Stromal cell of bone marrow (primary cell): ENCODE measurements around the gene TLE4.
A peak's percentile ranks its signal among the peaks of the same experiment; 100 is the strongest.
"Not testable (repeated sequence)": the region's sequence is repeated elsewhere in the genome, so short reads cannot be mapped to it uniquely, and the experiment has no call there.

Experiments
- DNase-seq: peaks from one replicate; pipeline ENCODE4 v3.0.0-alpha.2; 2012; ENCODE audit warnings: low read depth

The TLE4 gene

GRCh38 chr9:79604149-79604548, 32.4 kb downstream of the TLE4 start:
- DNase-seq: no peak

GRCh38 chr9:79604921-79605562, 33.3 kb downstream of the TLE4 start:
- no peak for DNase-seq

- DNase-seq: not testable (repeated sequence)
These were observed 34.8 kb downstream of the TLE4 start for GRCh38 chr9:79606529-79606928.

GRCh38 chr9:79609468-79610018, 37.8 kb downstream of the TLE4 start:
- no peak for DNase-seq

GRCh38 chr9:79610019-79610631, 38.4 kb downstream of the TLE4 start:
- DNase-seq: no peak

- peak; percentile 16 for DNase-seq
These were observed 39.2 kb downstream of the TLE4 start for GRCh38 chr9:79610791-79611614.

GRCh38 chr9:79613145-79613544, 41.4 kb downstream of the TLE4 start:
- no peak for DNase-seq

- DNase-seq: no peak
These were observed 43.3 kb downstream of the TLE4 start for GRCh38 chr9:79615038-79615437.

- no peak for DNase-seq
These were observed 44.2 kb downstream of the TLE4 start for GRCh38 chr9:79616013-79616412.

- no peak for DNase-seq
These were observed 45.2 kb downstream of the TLE4 start for GRCh38 chr9:79616971-79617370.

GRCh38 chr9:79617395-79617794, 45.6 kb downstream of the TLE4 start:
- DNase-seq: peak; percentile 48

- DNase-seq: no peak
These were observed 48.2 kb downstream of the TLE4 start for GRCh38 chr9:79619930-79620329.

- DNase-seq: no peak
These were observed 50.3 kb downstream of the TLE4 start for GRCh38 chr9:79621916-79622575.

- DNase-seq: no peak
These were observed 52.3 kb downstream of the TLE4 start for GRCh38 chr9:79623799-79624721.

GRCh38 chr9:79629721-79630120, 58.0 kb downstream of the TLE4 start:
- DNase-seq: no peak

- DNase-seq: no peak
These were observed 59.0 kb downstream of the TLE4 start for GRCh38 chr9:79630521-79631403.

GRCh38 chr9:79632060-79632459, 60.3 kb downstream of the TLE4 start:
- no peak for DNase-seq

GRCh38 chr9:79632705-79633104, 60.9 kb downstream of the TLE4 start:
- DNase-seq: no peak

- no peak for DNase-seq
These were observed 61.8 kb downstream of the TLE4 start for GRCh38 chr9:79633558-79633957.
